HCEC 1CT (cell line): ENCODE measurements around the gene EGLN3.
"Not testable (repeated sequence)": the region's sequence is repeated elsewhere in the genome, so short reads cannot be mapped to it uniquely, and the experiment has no call there.

ENCODE experiments used
- DNase-seq: peaks from one replicate; pipeline ENCODE4 v3.0.0-alpha.2; 2017

The EGLN3 gene

DNA sequence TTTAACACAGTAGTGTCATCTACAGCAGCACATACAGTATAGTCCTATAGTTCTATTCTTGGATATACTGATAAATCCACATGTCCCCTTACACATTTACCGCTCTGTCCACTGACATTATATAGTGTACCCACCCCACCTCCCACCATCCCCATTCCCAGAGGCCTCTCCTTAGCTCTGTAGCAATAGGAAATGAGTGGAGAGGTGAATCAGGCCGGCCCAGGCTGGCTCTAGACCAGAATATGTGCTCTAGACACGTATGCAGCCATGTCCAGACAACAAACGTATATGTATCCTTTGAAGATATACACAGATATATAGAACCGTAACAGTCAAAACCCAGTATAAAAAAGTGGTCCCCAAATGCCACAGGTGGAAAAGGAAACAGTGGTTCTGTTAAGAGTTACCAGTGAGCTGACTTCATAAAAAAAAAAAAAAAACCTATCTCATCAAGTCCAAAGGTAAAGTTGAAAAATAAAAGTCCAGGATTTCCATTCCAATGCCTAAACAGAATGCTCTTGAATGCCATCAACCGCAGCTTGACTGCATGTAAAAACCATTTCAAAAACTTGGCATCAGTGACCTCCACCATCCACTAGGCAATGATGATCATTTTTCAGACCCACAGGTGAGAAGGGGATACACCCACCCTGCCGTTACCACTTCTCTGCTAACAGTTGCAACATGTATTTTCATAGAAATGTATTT, 16.7 kb downstream of the EGLN3 start:
- DNase-seq, result no peak

DNA sequence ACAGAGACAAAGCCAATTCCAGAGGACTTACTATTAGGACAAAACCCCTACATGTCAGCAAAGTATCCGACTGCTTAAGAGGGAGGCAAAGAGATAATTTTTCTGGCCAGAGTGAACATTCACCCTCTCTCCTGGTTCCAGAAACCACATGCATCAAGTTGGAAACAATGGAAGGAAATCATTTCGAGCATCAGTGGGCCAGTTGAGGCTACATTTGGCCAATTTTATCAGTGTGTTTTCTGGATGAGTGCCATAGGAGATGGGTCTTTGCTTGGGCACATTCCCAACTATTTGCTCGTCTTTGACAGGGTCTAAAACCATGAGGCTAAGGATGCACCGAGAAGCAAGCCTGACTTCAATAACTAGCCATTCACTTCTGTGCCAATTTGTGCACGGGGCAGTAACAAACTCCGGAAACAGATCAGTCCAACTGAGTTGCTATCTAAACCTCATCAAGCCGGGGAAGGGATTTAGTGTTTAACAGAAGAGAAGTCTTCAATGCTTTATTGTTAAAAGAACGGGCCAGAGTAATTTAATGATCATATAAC, 17.4 kb downstream of the EGLN3 start:
- DNase-seq, result no peak

DNA sequence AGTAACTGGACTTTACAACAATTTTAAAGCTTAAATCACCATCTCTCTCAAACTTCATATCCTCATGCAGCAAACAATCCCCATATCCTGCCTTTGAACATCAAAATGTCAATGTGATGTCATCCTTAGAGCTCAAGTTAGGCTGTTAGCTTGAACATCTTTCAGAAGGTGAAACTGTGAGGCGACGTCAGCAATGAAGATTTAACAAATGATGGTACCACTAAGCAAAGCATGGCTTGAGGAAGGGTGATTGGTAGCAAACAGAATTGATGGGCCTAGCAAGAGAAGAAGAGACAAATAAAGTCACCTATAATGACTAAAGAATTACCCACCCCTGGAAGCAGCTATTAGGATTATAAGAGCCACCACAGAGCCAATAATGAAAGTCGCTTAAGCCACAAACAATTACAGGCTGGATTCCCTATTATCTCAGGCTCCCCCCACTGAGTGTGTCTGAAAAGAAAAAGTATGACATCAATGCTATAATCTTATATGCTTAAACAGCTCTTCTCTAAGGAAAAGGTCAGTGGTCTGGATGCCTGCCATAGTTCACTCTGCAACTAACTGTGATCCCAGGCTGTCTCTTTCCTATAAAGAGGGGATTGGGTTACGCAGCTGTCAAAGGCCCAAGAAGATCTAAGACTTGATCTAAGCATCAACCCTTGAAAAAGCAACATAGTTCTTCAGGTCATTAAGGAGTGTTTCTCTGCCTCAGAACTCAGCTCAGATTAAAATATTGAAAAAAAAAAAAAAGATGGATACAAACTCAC, 18.1 kb downstream of the EGLN3 start:
- no peak for DNase-seq

DNA sequence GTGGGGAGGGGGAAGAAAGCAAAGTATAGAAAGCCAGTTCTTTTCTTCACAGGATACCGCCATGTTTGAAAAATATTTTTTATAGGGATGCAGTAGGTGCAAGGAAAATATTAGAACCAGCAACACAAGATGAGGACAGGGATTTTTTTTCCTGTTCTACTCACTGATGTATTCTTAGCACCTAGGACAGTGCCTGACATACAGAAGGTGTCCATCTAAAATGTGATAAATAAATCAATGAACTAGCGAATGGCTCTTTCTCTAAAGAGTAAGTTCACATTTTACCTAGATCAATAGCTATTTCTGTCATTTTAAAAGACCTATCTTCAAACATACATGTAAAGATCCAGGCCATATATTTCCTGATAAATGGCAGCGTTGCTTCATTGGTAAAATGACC, 18.8 kb downstream of the EGLN3 start:
- no peak for DNase-seq

DNA sequence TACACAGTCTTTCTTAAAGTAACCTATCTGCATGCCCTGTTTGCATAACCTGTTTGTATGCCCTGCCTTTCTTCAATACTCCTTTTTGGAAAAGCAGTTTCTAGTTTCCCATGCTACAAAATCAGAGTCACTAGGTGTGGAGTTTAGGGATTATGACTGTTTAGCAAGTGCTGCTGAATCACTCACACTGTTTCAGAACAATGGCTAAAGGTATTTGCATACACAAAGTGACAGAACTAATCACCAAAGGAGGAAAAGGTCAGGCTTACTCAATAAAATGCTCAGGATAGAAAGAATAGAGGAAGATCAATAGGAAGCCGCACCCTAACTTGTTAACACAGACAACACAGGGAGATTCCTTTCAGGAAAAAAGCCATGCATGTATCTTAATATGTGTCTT, 19.4 kb downstream of the EGLN3 start:
- DNase-seq, result no peak

DNA sequence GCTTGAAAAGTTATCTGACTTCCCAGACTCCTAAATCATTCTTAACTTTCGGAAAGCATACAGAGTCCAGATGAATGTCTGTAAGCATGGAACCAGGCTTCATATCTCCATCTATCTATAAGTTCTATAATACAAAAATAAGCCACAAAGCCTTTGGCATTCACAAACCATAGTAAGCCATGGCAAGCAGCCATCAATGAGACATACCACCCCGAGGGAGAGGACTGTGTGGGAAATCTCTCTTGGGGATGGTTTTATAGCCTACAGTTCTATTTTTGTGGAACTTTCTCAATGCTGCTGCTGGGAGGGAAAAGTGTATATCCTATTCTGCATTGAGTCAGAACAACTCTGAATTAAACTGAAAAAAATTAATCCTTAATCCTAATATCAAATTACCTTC, 20.4 kb downstream of the EGLN3 start:
- no peak for DNase-seq

DNA sequence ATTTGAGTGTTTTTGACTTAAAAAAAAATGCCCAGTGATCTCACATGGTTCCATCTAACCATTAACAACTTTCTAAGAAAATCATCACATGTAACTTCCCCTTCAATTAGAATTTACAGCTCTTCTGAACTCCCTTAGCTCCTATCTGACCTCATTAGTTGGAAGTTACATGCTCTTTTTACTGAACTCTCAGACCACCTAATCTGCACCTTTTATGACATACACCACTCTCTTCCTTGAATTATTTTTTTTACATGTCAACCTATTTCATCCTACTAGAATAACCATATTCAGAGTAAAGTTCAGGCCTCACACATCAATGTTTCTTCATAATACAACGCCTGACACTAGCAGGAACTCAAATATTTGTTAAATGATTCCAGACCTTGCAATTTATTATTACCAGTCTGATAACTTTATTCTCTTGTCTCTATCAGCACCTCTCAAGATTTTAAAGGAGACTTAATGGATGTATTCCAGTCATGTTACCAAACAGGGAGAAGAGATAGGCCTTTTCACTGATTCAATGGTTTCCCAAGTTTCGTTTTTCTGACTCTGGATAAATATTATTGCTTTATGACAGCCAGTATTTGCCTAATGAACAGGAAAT, 21.0 kb downstream of the EGLN3 start:
- DNase-seq, result no peak

DNA sequence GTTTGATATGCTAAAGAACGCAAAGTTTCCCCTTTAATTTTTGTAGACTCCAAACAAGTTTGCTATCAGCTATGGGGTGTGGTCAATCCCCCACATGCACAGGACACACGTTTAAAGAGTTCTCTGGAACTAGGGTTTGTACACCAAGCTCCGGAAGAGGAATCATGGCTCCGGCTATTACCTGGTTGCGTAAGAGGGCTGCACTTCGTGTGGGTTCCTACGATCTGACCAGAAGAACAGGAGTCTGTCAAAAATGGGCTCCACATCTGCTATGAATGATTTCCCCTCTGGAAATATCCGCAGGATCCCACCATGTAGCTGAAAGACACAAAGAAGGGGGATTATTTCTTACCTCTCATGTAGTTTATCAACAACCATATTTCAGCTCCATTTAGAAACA, 22.0 kb downstream of the EGLN3 start:
- DNase-seq, result no peak

DNA sequence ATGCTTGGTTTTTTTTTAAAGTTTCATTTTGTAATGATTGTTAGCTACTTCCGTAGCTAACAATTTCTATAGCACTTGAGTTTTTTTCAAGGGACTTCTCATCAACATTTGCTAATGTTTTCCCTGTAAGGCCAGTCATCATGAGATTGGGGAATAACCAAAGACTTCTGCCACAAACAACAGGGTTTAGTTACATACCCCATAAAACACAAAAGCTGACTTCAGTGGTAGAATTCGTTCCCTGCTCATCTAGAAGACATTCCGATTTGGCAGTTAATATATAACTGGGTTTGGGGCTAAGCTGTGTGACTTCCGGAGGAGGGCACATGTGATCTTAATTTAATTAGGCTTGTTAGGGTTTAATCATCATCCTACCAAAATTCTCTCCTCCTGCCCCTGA, 22.9 kb downstream of the EGLN3 start:
- no peak for DNase-seq

DNA sequence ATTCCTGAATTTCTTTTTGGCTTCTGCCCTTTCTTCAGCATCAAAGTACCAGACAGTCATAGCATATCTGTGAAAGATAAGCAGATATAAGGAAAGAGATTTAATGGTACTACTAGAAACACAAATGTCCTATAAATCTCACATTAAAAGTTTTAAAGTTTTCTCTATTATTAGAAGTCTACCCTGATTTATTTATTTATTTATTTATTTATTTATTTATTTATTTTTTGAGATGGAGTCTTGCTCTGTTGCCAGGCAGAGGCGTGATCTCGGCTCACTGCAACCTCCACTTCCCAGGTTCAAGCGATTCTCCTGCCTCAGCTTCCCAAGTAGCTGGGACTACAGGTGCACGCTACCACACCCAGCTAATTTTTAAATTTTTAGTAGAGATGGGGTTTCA, 23.9 kb downstream of the EGLN3 start:
- DNase-seq, result not testable (repeated sequence)

DNA sequence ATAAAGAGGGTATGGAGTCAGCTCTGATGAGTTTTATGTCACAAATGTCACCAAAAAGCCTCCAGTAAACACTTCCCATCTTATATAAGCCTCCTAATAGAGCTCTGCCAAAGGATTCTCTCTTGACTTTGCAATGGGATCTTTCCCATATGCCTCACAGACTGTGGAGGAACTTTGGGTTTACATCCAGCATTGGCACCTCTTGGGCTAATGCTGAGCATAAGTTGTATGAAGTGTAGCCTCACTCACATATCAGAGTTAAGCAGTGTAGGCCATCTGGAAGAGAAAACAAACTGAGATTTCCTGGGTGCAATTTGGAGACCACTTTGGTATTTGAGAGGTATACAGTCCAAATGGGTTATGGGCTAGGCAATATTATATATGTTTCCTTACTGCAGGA, 24.9 kb downstream of the EGLN3 start:
- no peak for DNase-seq

DNA sequence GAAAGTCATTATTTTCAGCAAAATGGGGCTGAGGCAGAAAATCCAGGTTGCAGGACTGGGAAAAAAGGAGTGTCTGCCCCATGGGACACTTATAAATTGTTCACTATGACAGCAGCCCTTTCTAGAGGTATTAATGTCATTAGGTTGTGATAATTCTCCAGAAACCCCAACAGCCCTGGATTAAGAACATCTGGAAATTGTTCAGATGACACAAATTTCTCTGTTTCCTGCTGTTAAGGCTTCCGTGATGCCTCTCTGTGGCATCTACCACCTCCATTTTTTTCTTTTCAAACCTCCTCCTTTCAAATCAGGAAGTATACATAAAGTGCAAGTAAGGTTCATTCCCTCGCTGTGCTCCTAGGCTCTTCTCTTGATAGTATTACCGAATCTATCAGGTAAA, 25.6 kb downstream of the EGLN3 start:
- no peak for DNase-seq

DNA sequence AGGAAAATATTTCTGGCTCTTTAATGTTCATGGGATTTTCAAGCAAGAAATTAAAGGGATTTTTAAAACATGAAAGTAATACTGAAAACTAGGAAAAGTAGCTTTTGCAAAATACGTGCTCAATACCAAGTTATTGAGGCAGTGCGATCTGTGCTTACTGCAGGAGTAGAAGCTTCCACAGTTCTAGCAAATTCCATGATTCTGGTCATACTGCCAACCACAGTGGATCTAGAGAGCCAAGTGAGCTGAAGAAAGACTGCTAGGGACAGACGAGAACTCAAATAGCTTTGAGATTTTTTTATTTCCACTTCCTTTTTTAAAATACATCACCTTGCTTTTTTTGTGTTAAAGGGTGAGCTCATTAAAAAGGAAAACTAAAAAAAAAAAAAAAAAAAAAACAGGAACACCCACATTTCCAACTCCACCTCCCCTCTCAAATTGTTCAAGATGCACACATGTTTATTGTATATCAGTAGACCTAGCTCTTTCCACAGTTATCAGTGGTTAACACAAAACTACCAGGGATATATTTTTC, 26.2 kb downstream of the EGLN3 start:
- DNase-seq, result no peak

DNA sequence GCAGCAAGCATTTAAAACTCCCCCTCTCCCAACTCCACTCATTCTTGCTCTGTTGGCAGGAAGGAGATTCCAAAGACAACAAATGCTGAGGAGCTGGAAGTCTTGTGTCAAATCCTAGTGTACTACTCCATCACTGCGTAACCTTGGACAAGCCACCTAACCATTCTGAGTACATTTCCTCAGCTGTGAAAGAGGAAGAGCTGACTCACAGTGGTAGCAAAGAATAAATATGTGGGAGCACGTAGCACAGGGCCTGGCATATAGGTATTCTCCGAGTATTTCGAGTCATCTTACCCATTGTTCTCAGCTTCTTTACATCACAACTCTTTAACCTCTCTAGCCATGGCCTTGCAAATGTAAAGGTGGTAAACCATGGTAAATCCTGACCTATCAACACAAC, 28.7 kb downstream of the EGLN3 start:
- no peak for DNase-seq

DNA sequence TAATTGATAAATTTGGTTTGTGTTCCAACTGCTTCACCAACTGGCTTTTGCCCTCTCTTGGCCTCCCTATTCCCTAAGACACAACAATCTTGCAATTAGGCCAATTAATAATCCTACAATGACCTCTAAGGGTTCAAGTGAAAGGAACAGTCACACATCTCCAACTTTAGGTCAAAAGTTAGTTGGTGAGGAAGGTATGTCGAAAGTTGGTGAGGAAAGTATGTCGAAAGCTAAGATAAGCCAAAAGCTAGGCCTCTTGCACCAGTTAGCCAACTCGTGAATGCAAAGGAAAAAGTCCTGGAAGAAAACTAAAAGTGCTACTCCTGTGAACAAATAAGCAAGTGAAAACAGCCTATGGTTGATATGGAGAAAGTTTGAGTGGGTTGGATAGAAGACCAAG, 32.6 kb downstream of the EGLN3 start:
- DNase-seq, result no peak

DNA sequence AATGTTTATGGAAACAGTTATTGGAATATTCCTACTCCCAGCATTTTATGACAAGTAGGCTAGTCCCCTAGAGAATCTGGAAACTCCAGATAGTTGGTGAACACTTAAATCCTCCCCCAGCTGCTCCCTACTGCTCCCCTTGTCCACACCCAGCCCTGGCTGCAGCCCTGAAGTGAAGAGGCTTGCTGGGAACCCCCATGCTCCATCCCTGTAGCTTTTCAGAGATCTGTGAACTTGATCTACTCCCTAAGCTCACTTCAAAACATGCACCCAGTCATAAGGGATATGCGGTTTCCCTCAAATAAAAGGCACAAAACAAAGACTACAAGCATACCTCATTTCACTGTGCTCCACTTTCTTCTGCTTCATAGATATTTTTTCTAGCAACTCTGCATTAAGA, 33.2 kb downstream of the EGLN3 start:
- no peak for DNase-seq

DNA sequence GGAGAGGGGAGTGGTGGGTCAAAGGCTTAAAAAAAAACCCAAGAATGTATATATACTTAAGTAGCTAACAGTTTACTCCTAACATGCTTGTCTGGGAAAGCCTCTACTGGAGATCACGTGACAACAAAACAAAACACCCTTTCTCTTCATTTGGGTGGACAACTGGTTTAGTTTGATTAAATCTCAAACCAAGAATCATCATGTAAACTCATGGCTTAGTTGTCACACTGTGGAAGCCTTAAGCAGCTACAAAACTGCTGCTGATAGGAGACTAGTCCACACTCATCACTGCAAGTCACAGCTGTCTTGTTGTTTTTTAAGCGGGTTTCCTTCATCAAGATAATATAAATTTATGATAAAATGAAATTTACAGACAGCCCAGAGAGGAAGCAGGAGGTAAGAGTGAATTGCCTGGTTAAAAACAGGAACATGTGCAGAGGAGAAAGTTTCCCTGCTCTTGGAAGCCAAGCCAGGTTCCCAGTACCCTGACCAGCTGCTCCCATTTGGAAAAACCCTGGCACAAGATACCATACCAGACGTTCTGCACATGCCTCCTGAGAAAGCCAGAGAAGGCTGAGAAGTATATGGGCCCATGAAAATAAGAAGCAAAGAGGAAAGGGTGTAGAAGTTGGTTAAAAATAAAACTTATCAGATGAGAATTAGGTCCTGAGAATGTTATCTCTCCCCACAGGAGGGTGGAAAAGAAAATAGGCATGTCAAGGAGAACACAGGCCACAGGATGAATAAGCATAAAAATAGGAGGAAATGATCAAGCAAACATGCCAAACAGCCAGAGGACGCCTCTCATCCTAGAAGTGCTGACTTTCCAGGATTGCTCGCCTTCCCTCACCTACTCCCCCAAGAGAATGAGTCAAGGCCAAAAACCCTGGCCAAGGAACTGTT, 34.0 kb downstream of the EGLN3 start:
- no peak for DNase-seq

DNA sequence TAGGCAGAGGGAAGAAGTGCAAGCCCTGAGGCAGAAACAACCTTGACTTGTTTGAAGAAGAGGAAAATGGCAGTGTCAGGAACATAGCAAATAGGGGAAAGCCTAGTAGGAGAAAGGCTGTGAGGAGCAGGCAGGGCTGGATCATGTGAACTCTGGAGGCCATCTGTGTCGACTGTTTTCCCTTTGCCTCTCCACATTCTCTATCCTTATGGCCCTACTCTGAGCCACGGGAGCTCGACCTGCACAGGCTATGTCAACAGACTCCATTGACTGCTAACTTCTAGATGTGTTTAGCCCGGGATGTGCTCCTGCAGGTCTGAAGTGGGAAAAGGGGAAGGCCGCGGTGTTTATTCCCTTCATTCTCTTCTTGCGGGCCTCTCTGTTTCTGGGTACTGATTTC, 35.2 kb downstream of the EGLN3 start:
- no peak for DNase-seq

DNA sequence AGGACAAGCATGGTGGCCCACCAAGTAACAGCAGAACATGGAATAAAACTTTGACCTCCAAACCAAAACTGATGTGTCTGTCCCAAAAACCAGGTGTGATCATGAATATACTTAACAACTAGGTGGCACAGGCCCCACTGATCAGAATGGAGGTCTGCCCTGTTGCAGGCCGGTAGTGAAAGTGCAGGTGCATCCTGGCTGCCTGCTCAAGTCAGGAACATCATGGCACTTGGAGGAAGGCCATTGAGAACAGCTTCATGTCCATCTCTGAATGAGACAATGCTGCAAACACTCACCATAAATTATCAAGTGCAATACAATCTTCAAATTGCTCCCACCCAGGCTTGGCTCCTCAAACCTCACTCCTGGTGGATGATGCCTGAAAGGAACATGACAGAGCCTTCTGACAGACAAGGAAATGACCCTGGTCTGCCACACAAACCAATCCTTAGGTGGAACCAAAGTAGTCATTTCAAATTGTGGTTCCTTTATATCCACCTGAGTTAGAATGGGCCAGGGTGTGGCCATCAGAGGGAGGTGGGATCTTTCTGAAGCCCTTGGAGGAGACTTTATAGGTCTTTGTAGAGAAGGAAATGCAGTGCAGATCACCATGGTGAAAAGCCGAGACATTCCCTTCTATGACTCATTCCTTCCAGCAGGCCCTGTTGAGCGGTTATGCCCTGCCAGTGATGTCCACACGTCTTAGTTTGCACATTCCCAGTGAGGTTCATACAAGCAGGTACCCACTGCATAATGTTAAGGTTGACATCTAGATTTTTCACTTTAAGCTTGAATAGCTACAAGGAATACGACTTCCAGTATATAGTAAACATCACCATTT, 36.0 kb downstream of the EGLN3 start:
- no peak for DNase-seq

DNA sequence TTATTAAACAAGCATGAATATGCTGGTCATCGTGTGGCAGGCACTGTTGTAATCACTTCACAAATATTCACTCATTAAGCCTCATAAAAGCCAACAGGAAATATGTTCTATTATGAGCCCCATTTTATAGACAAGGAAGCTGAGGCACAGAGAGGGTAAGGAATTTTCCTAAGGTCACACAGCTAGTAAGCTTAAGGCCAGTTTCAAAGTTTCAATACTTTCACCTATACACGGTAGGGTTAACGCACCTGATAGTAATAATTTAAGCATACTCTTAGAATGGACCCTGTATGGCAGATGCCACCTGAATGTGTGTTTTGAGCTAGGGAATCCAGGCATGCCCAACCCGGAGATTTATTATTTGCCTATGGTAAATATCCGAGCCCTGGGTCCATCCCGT, 39.8 kb downstream of the EGLN3 start:
- no peak for DNase-seq

DNA sequence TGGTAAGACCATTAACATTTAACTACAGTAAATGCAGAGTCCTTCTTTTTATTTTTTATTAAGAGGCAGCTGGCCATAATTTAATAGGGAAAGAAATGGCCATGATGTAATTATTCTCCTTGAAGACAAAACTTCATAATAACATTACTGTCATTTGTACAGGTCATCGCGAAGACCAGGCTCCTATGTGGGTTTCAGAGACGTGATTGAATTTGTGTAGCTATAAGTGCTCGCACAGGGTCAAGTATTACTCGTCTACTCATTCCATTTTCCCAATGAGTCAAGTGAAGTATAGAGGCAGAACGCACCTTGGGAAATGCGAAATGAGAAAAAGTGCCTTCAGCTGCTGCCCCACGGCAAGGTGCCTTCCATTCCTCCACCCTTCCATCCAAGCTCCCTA, 40.4 kb downstream of the EGLN3 start:
- DNase-seq, result no peak
